ENCODE data around the gene MAD1L1.

MAD1L1 gene

GRCh38 chr7:2141651-2142050, 91.1 kb downstream of the MAD1L1 start:
- no peaks in the 10 kb centered on the region; the same call in 1 of the 2 replicates for H3K79me2 ChIP-seq (ENCODE audit: control insufficient read depth, low read length)
- H3K27me3 ChIP-seq (ENCODE audit: control insufficient read depth, low read length): no peaks in the 10 kb centered on the region
- no peaks in the 10 kb centered on the region for H3F3A ChIP-seq (ENCODE audit: control insufficient read depth, insufficient read depth)
- H3K4me2 ChIP-seq (ENCODE audit: low read length): no peak overlapping the region
- no peaks in the 10 kb centered on the region for H3K9me3 ChIP-seq (ENCODE audit: control insufficient read depth, insufficient read depth, low read length)
- no peak overlapping the region for H3K4me3 ChIP-seq (ENCODE audit: low read length)
- peaks cover 38% of the 10 kb centered on the region for H3K36me3 ChIP-seq (ENCODE audit: control insufficient read depth, low read length)
- no peaks in the 10 kb centered on the region for H3K9me2 ChIP-seq (replicated peaks; ENCODE audit: control insufficient read depth, low read length)
- no peak for TF ChIP-seq CTCF (IDR thresholded peaks at IDR 0.05; ENCODE audit: low read depth, low read length, poor library complexity, severe bottlenecking)
- no peak for TF ChIP-seq EZH2phosphoT487 (IDR thresholded peaks at IDR 0.05; ENCODE audit: borderline replicate concordance, low read length)
- H3K4me1 ChIP-seq (ENCODE audit: control insufficient read depth, low read length): no peaks in the 10 kb centered on the region
- 0 out of 2 replicates have a peak, but pooled peaks cover 2% of the 10 kb centered on the region for H4K20me1 ChIP-seq (ENCODE audit: control insufficient read depth, insufficient read depth, low read depth, low read length)
- H3K27ac ChIP-seq (ENCODE audit: low read depth, low read length): no peak overlapping the region

- Histone ChIP-seq H3K27me3 (ENCODE audit: control insufficient read depth, low read length) (no peaks in the 10 kb centered on the region), H3K27ac (ENCODE audit: low read depth, low read length) (no peak overlapping the region), H4K20me1 (ENCODE audit: control insufficient read depth, insufficient read depth, low read depth, low read length) (0 out of 2 replicates have a peak, but pooled peaks cover 2% of the 10 kb centered on the region), H3K9me3 (ENCODE audit: control insufficient read depth, insufficient read depth, low read length) (no peaks in the 10 kb centered on the region), H3K4me3 (ENCODE audit: low read length) (no peak overlapping the region), H3F3A (ENCODE audit: control insufficient read depth, insufficient read depth) (no peaks in the 10 kb centered on the region), H3K9me2 (replicated peaks; ENCODE audit: control insufficient read depth, low read length) (no peaks in the 10 kb centered on the region), H3K79me2 (ENCODE audit: control insufficient read depth, low read length) (no peaks in the 10 kb centered on the region; the same call in 1 of the 2 replicates), H3K4me1 (ENCODE audit: control insufficient read depth, low read length) (no peaks in the 10 kb centered on the region), H3K4me2 (ENCODE audit: low read length) (no peak overlapping the region), H3K36me3 (ENCODE audit: control insufficient read depth, low read length) (peaks cover 33% of the 10 kb centered on the region)
- TF ChIP-seq EZH2phosphoT487 (IDR thresholded peaks at IDR 0.05; ENCODE audit: borderline replicate concordance, low read length) (no peak), CTCF (IDR thresholded peaks at IDR 0.05; ENCODE audit: low read depth, low read length, poor library complexity, severe bottlenecking) (no peak)
These were observed 91.7 kb downstream of the MAD1L1 start for GRCh38 chr7:2141021-2141410.

- H3K27me3 ChIP-seq (ENCODE audit: control insufficient read depth, low read length): no peaks in the 10 kb centered on the region
- no peaks in the 10 kb centered on the region for H3K9me2 ChIP-seq (replicated peaks; ENCODE audit: control insufficient read depth, low read length)
- 0 out of 2 replicates have a peak, but pooled peaks cover 2% of the 10 kb centered on the region for H4K20me1 ChIP-seq (ENCODE audit: control insufficient read depth, insufficient read depth, low read depth, low read length)
- H3K79me2 ChIP-seq (ENCODE audit: control insufficient read depth, low read length): no peaks in the 10 kb centered on the region; the same call in 1 of the 2 replicates
- TF ChIP-seq EZH2phosphoT487 (IDR thresholded peaks at IDR 0.05; ENCODE audit: borderline replicate concordance, low read length) (no peak), CTCF (IDR thresholded peaks at IDR 0.05; ENCODE audit: low read depth, low read length, poor library complexity, severe bottlenecking) (no peak)
- no peaks in the 10 kb centered on the region for H3K9me3 ChIP-seq (ENCODE audit: control insufficient read depth, insufficient read depth, low read length)
- no peaks in the 10 kb centered on the region for H3F3A ChIP-seq (ENCODE audit: control insufficient read depth, insufficient read depth)
- H3K4me1 ChIP-seq (ENCODE audit: control insufficient read depth, low read length): no peaks in the 10 kb centered on the region
- H3K4me2 ChIP-seq (ENCODE audit: low read length): no peak overlapping the region
- no peak overlapping the region for H3K27ac ChIP-seq (ENCODE audit: low read depth, low read length)
- peaks cover 27% of the 10 kb centered on the region for H3K36me3 ChIP-seq (ENCODE audit: control insufficient read depth, low read length)
- H3K4me3 ChIP-seq (ENCODE audit: low read length): no peak overlapping the region
These were observed 92.3 kb downstream of the MAD1L1 start for GRCh38 chr7:2140216-2141020.
